CD4-positive, alpha-beta T cell treated with Interleukin-15 for 4 hours (primary cell): Measurements from ENCODE around the gene HLA-DMB.

Experiments used
- DNase-seq: peaks from one replicate; pipeline ENCODE4 v3.0.0-alpha.2; 2020; ENCODE audit warnings: low spot score

Gene HLA-DMB

GRCh38 chr6:32906539-32906938 is 34.3 kb downstream of the HLA-DMB start:
- DNase-seq, result no peak

GRCh38 chr6:32905078-32905477 is 35.8 kb downstream of the HLA-DMB start:
- DNase-seq, result no peak

GRCh38 chr6:32903952-32904351 is 36.9 kb downstream of the HLA-DMB start:
- DNase-seq, result no peak

GRCh38 chr6:32895006-32895345 is 45.9 kb downstream of the HLA-DMB start:
- no peak for DNase-seq

- peak; percentile 94 for DNase-seq
Observed at GRCh38 chr6:32894085-32895005, 46.5 kb downstream of the HLA-DMB start.

GRCh38 chr6:32890831-32891230 is 50.0 kb downstream of the HLA-DMB start:
- DNase-seq, result no peak

- no peak for DNase-seq
Observed at GRCh38 chr6:32889533-32889932, 51.3 kb downstream of the HLA-DMB start.

GRCh38 chr6:32888576-32888975 is 52.3 kb downstream of the HLA-DMB start:
- no peak for DNase-seq

GRCh38 chr6:32887616-32888015 is 53.2 kb downstream of the HLA-DMB start:
- no peak for DNase-seq

GRCh38 chr6:32886681-32887383 is 54.0 kb downstream of the HLA-DMB start:
- DNase-seq, result no peak

GRCh38 chr6:32885698-32886286 is 55.0 kb downstream of the HLA-DMB start:
- DNase-seq, result peak; percentile 76
